Cardiac fibroblast (primary cell): ENCODE data around the gene SPAG16.
A peak's percentile ranks its signal among the peaks of the same experiment; 100 is the strongest.

ENCODE experiments used
- DNase-seq, 2 donors: peaks; one replicate each; pipeline versions ENCODE4 v3.0.0 to v3.0.0-alpha.2; 2010; ENCODE audit warnings: low read depth in 2 of 2
- H3K4me3 ChIP-seq, 2 donors: replicated peaks in 1 of 2; 1 replicate in 1 of 2; 2 replicates in 1 of 2; pipeline ENCODE4 v1.5.1; 2011; ENCODE audit warnings: low read depth in 2 of 2, low read length in 2 of 2, mild to moderate bottlenecking in 2 of 2, moderate library complexity in 1 of 2
- TF ChIP-seq, protein P1 (sequence below): IDR thresholded peaks from one replicate; pipeline ENCODE4 v1.5.1; 2011; ENCODE audit warnings: low read depth, mild to moderate bottlenecking, low read length, inconsistent platforms

SPAG16 gene

DNA sequence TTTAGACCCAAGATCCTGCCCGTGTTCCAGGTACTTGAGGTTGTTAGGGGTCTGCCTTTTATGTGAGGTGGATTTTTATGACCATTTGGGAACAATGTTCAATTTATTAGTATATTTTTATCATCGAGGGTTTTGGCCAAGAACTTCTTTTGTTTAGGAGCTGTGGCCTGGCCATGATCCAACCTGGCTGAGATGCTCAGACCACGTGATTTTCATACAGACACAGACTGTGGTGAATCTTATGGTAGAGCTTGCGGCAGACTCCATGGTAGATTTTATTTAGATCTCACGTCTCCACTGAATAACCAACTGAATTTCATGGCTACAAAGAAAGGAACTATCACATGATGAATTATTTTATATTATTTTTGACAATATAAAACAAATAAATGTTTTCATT is 721.1 kb downstream of the SPAG16 start:
- peak; percentile 27 to 32 for DNase-seq
- TF ChIP-seq, protein P1, sequence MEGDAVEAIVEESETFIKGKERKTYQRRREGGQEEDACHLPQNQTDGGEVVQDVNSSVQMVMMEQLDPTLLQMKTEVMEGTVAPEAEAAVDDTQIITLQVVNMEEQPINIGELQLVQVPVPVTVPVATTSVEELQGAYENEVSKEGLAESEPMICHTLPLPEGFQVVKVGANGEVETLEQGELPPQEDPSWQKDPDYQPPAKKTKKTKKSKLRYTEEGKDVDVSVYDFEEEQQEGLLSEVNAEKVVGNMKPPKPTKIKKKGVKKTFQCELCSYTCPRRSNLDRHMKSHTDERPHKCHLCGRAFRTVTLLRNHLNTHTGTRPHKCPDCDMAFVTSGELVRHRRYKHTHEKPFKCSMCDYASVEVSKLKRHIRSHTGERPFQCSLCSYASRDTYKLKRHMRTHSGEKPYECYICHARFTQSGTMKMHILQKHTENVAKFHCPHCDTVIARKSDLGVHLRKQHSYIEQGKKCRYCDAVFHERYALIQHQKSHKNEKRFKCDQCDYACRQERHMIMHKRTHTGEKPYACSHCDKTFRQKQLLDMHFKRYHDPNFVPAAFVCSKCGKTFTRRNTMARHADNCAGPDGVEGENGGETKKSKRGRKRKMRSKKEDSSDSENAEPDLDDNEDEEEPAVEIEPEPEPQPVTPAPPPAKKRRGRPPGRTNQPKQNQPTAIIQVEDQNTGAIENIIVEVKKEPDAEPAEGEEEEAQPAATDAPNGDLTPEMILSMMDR: no peak
- no peak overlapping the region for H3K4me3 ChIP-seq

- DNase-seq: no peak
- TF ChIP-seq, protein P1: no peak
- H3K4me3 ChIP-seq: no peak overlapping the region
These were observed 722.3 kb downstream of the SPAG16 start for GRCh38 chr2:214006601-214007000.

DNA sequence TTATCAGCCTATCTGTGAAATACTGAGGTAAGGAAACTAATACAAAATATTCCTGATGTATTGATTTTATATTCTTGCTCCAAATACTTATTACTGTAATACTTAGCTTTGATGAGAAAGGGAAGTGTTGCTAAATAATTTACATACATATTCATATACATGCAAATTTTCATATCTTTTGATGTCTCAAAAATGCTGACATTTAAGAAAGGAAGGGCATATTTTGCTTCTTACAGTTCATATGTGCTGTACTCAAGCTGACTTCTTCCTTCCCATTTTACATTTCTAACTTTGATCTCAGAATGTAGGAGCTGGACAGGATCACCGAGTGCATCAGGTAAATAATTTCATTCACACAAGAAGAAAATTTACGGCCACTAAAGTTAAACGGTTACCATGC is 727.4 kb downstream of the SPAG16 start:
- DNase-seq: no peak
- TF ChIP-seq, protein P1: no peak
- H3K4me3 ChIP-seq: no peak overlapping the region

GRCh38 chr2:214014551-214015220 is 730.4 kb downstream of the SPAG16 start:
- TF ChIP-seq, protein P1: no peak
- DNase-seq: peak in 1 of 2 donors; percentile 14
- H3K4me3 ChIP-seq: no peak overlapping the region

GRCh38 chr2:214019229-214019972 is 735.1 kb downstream of the SPAG16 start:
- TF ChIP-seq, protein P1: no peak
- DNase-seq: peak; percentile 96 to 98
- no peak overlapping the region for H3K4me3 ChIP-seq

- peak; percentile 33 to 46 for DNase-seq
- TF ChIP-seq, protein P1: no peak
- H3K4me3 ChIP-seq: no peak overlapping the region
These were observed 735.7 kb downstream of the SPAG16 start for GRCh38 chr2:214019973-214020345.

GRCh38 chr2:214029190-214029589 is 744.9 kb downstream of the SPAG16 start:
- TF ChIP-seq, protein P1: no peak
- DNase-seq: no peak
- H3K4me3 ChIP-seq: no peak overlapping the region
